Astrocyte of the cerebellum (primary cell): Measurements from ENCODE around the gene MRPL57.

Experiments
- DNase-seq: peaks from one replicate; pipeline ENCODE4 v3.0.0-alpha.2; 2011; ENCODE audit warnings: low read depth
- H3K4me3 ChIP-seq: 2 replicates; pipeline ENCODE4 v1.5.1; 2011; ENCODE audit warnings: mild to moderate bottlenecking, low read depth, low read length, moderate library complexity
- in situ Hi-C: cut with HindIII; loops from 2 replicates; pipeline ENCODE4 v1.10.0; 2017; ENCODE audit warnings: low sequenced_read_pairs
- TF ChIP-seq, protein P1 (sequence below): IDR thresholded peaks from 2 replicates; pipeline ENCODE4 v1.5.1; 2012; ENCODE audit warnings: low read length, low read depth, moderate library complexity, mild to moderate bottlenecking; ENCODE audit errors: missing control alignments

MRPL57 gene

DNA sequence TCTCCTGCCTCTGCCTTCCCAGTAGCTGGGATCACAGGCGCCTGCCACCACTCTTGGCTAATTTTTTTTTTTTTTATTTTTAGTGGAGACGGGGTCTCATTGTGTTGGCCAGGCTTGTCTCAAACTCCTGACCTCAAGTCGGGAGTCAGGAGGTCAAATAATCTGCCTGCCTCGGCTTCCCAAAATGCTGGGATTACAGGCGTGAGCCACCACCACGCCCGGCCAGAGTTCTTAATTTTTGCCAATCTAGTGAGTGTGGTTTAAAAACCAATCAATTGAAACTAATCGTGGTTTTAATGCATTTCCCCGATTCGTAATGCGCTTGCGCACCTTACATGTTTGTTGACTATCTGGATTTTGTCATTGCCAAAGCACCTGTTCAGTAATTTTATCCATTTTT, 37.1 kb upstream of the MRPL57 start:
- in situ Hi-C loops, result no loop called here
- H3K4me3 ChIP-seq, result peak overlapping the region; percentile 93
- TF ChIP-seq, protein P1, sequence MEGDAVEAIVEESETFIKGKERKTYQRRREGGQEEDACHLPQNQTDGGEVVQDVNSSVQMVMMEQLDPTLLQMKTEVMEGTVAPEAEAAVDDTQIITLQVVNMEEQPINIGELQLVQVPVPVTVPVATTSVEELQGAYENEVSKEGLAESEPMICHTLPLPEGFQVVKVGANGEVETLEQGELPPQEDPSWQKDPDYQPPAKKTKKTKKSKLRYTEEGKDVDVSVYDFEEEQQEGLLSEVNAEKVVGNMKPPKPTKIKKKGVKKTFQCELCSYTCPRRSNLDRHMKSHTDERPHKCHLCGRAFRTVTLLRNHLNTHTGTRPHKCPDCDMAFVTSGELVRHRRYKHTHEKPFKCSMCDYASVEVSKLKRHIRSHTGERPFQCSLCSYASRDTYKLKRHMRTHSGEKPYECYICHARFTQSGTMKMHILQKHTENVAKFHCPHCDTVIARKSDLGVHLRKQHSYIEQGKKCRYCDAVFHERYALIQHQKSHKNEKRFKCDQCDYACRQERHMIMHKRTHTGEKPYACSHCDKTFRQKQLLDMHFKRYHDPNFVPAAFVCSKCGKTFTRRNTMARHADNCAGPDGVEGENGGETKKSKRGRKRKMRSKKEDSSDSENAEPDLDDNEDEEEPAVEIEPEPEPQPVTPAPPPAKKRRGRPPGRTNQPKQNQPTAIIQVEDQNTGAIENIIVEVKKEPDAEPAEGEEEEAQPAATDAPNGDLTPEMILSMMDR, result no peak
- DNase-seq, result no peak

DNA sequence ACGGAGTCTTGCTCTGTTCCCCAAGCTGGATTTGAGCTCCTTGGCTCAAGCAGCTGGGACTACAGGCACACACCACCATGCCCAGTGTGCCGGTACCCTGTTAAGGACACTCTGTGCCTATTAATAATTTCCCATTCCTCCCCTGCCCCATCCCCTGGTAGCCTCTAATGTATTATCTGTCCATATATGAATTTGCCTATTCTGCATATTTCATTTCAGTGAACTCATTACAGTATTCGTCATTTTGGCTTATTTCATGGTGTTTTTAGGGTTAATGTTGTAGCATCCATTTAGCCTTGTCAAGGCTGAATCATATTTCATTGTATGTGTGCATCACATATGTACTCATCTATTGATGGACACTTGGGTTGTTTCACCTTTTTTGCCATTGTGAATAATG, 33.7 kb upstream of the MRPL57 start:
- no peak overlapping the region for H3K4me3 ChIP-seq
- in situ Hi-C loops, result no loop called here
- DNase-seq, result no peak
- TF ChIP-seq, protein P1, result no peak

DNA sequence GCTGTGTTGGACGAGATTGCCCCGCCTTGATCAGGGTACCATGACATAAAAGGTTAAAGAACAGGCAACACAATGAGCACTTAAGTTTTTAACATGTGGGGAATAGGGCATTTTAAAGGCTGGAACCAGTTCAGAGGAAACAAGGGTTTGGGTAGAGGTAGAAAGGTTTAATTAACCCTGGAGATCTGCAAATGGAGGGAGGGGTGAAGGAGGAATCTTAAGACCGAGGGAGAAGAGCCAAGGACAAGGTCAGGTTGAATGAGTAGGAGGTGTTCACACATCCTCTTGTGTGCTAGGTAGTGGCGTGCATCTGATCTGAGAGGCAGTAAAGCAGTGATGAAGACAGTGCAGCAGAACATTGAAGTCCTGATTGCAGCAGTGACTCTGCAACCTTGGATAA, 28.6 kb upstream of the MRPL57 start:
- in situ Hi-C loops, result no loop called here
- TF ChIP-seq, protein P1, result no peak
- DNase-seq, result no peak
- no peak overlapping the region for H3K4me3 ChIP-seq

DNA sequence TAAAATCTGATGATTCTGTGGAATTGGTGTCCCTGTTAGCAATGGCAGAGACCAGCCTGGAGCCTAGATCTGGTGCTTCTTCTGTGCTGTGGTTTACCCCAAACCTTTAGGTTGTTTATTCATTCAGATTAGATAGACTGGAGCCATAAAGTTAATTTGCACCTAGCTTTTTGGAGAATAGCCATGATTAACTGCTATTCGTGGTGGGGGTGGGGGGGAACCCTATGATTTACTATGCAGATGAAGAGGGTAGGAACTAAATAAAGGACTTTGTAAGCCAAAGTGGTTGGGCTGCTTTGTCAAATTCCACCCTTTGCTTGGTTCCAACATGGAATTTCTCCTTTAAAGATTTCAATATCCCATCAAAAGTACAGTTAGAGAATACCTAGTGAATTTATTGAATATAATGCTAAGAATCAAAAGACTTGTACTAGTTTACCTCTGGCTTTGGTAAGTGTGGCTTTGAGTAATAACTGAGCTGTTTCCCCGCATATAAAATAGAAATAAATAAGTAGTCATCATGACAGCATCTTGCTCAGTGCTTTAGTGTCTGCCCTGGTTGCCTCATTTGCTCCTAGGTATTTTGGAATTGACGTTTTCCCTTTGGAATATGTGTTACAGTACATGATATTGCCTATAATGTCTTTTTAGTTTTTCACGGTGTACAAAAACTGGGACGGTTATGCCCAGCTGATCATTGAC, 27.8 kb upstream of the MRPL57 start:
- H3K4me3 ChIP-seq, result no peak overlapping the region
- in situ Hi-C loops, result no loop called here
- no peak for DNase-seq
- TF ChIP-seq, protein P1, result no peak

DNA sequence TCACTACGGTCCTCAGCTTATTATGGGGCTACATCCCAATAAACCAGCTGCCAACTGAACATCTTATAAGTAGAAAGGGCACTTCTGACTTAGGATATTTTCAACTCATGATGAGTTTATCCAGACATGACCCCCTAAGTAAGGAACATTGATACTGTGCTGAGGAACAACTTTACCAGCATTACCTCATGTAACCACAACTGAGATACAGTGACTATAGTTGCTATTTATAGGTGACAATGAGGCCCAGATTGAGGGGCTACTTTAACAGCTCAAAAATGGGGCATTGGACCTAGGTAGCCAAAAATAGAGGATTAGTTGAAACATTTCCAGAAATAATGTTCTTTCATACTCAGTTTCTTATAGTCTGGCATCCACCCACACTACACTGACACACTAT, 26.9 kb upstream of the MRPL57 start:
- TF ChIP-seq, protein P1, result no peak
- no peak overlapping the region for H3K4me3 ChIP-seq
- in situ Hi-C loops, result no loop called here
- no peak for DNase-seq

DNA sequence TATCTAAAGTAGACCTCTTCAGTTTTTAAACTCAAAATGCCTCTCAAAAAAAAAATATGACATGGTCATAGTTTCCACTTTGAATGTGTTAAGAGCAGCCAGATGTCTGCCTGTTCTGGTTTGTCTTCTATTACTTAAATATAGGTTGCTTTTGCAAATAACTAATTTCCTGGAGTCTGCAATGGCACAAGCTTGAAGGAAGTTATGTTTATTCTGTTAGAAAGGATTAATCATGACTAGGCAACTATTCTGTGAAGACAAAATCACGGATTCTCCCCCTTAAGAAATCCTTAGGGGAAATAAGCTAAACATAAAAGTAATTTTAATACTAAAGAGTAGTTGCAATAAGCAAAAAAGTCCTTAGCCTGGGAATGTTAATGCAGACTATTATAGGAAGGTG, 26.4 kb upstream of the MRPL57 start:
- no peak overlapping the region for H3K4me3 ChIP-seq
- TF ChIP-seq, protein P1, result no peak
- no peak for DNase-seq
- in situ Hi-C loops, result no loop called here
